H9 (cell line): ENCODE measurements around the gene ERCC4. TPM values are rescaled to one million over a fixed set of nuclear protein-coding genes. Genes with fewer than 3 reads are reported as not detected.
A peak's percentile ranks its signal among the peaks of the same experiment; 100 is the strongest.

Experiments used
- DNase-seq: peaks from one replicate; pipeline ENCODE4 v3.0.0-alpha.2; 2017
- H2AFZ ChIP-seq: one replicate; pipeline ENCODE4 v1.6.1; 2013; ENCODE audit warnings: mild to moderate bottlenecking, low read length, control low read depth, moderate library complexity
- H2AK5ac ChIP-seq: 2 replicates; pipeline ENCODE4 v1.6.1; 2013; ENCODE audit warnings: low read length, control low read depth, mixed read lengths; ENCODE audit not compliant: insufficient read length
- H2BK120ac ChIP-seq: one replicate; pipeline ENCODE4 v1.6.1; 2013; ENCODE audit warnings: low read depth, mild to moderate bottlenecking, low read length, control low read depth, inconsistent platforms; ENCODE audit not compliant: poor library complexity, severe bottlenecking
- H2BK12ac ChIP-seq: 2 replicates; pipeline ENCODE4 v1.6.1; 2013; ENCODE audit warnings: low read length, control low read depth, mixed read lengths, low read depth; ENCODE audit not compliant: insufficient read length
- H2BK15ac ChIP-seq: 2 replicates; pipeline ENCODE4 v1.6.1; 2013; ENCODE audit warnings: low read depth, low read length, control low read depth
- H2BK20ac ChIP-seq: one replicate; pipeline ENCODE4 v1.6.1; 2013; ENCODE audit warnings: low read depth, mild to moderate bottlenecking, low read length, control low read depth, inconsistent platforms; ENCODE audit not compliant: poor library complexity, severe bottlenecking
- H2BK5ac ChIP-seq: 2 replicates; pipeline ENCODE4 v1.6.1; 2013; ENCODE audit warnings: low read length, control low read depth, mixed read lengths; ENCODE audit not compliant: insufficient read length
- H3K14ac ChIP-seq: 2 replicates; pipeline ENCODE4 v1.6.1; 2013; ENCODE audit warnings: low read length, control low read depth; ENCODE audit not compliant: insufficient read depth
- H3K18ac ChIP-seq: 2 replicates; pipeline ENCODE4 v1.6.1; 2013; ENCODE audit warnings: low read depth, mild to moderate bottlenecking, mixed read lengths, low read length, control low read depth; ENCODE audit not compliant: insufficient read length
- H3K23ac ChIP-seq: 2 replicates; pipeline ENCODE4 v1.6.1; 2013; ENCODE audit warnings: low read length, control low read depth, mixed read lengths, low read depth; ENCODE audit not compliant: insufficient read length
- H3K23me2 ChIP-seq: 2 replicates; pipeline ENCODE4 v1.6.1; 2013; ENCODE audit warnings: low read depth, mild to moderate bottlenecking, mixed read lengths, low read length, control low read depth; ENCODE audit not compliant: insufficient read length, poor library complexity, severe bottlenecking
- H3K27ac ChIP-seq: 2 replicates; pipeline ENCODE4 v1.5.1; 2013; ENCODE audit warnings: low read length, control low read depth, mixed read lengths, low read depth; ENCODE audit not compliant: insufficient read length
- H3K27me3 ChIP-seq: 2 replicates; pipeline ENCODE4 v1.6.1; 2013; ENCODE audit warnings: low read length, control low read depth, inconsistent platforms; ENCODE audit not compliant: insufficient read depth
- H3K4ac ChIP-seq: 2 replicates; pipeline ENCODE4 v1.6.1; 2013; ENCODE audit warnings: low read depth, mild to moderate bottlenecking, control low read depth, inconsistent platforms, low read length, moderate library complexity
- H3K4me1 ChIP-seq: 2 replicates; pipeline ENCODE4 v1.6.1; 2013; ENCODE audit warnings: low read length, control low read depth, inconsistent platforms; ENCODE audit not compliant: insufficient read depth
- H3K4me2 ChIP-seq: 2 replicates; pipeline ENCODE4 v1.6.1; 2013; ENCODE audit warnings: low read length, control low read depth, mixed read lengths; ENCODE audit not compliant: insufficient read length, insufficient read depth
- H3K56ac ChIP-seq: 2 replicates; pipeline ENCODE4 v1.6.1; 2013; ENCODE audit warnings: low read depth, mild to moderate bottlenecking, mixed read lengths, low read length, control low read depth; ENCODE audit not compliant: insufficient read length
- H3K79me1 ChIP-seq: 2 replicates; pipeline ENCODE4 v1.6.1; 2013; ENCODE audit warnings: low read depth, mild to moderate bottlenecking, moderate library complexity, low read length, control low read depth, inconsistent platforms; ENCODE audit not compliant: insufficient read depth, poor library complexity, severe bottlenecking
- H3K79me2 ChIP-seq: 2 replicates; pipeline ENCODE4 v1.6.1; 2013; ENCODE audit warnings: low read length, control low read depth, inconsistent platforms; ENCODE audit not compliant: insufficient read depth
- H3K9ac ChIP-seq: 2 replicates; pipeline ENCODE4 v1.6.1; 2013; ENCODE audit warnings: low read length, control low read depth, mixed read lengths; ENCODE audit not compliant: insufficient read length; ENCODE audit errors: extremely low read depth
- H3K9me3 ChIP-seq: one replicate; pipeline ENCODE4 v1.6.1; 2013; ENCODE audit warnings: low read depth, low read length, inconsistent platforms; ENCODE audit not compliant: control insufficient read depth
- H3T11ph ChIP-seq: one replicate; pipeline ENCODE4 v1.6.1; 2013; ENCODE audit warnings: mild to moderate bottlenecking, low read length, control low read depth, inconsistent platforms
- H4K20me1 ChIP-seq: one replicate; pipeline ENCODE4 v1.6.1; 2013; ENCODE audit not compliant: control insufficient read depth, insufficient read length, insufficient read depth
- H4K5ac ChIP-seq: 2 replicates; pipeline ENCODE4 v1.6.1; 2013; ENCODE audit warnings: low read depth, mild to moderate bottlenecking, mixed read lengths, low read length, control low read depth; ENCODE audit not compliant: insufficient read length
- H4K8ac ChIP-seq: replicated peaks from 2 replicates; pipeline ENCODE4 v1.6.1; 2013; ENCODE audit warnings: low read length, control low read depth, mixed read lengths, low read depth; ENCODE audit not compliant: insufficient read length
- H4K91ac ChIP-seq: 2 replicates; pipeline ENCODE4 v1.6.1; 2013; ENCODE audit warnings: low read depth, mild to moderate bottlenecking, moderate library complexity, mixed read lengths, low read length, control low read depth; ENCODE audit not compliant: insufficient read length
- H3K27ac Mint-ChIP-seq, 3 experiments: 2 replicates in 2 of 3; 3 replicates in 1 of 3; pipeline ENCODE4 v1.8.0; 2020 to 2021; ENCODE audit warnings: mixed read lengths in 3 of 3, mild to moderate bottlenecking in 1 of 3, moderate library complexity in 1 of 3
- H3K27me3 Mint-ChIP-seq: 2 replicates; pipeline ENCODE4 v1.8.0; 2021; ENCODE audit warnings: low read depth, mild to moderate bottlenecking, moderate library complexity, mixed read lengths
- H3K36me3 Mint-ChIP-seq, 3 experiments: 2 replicates in 2 of 3; 3 replicates in 1 of 3; pipeline ENCODE4 v1.8.0; 2020 to 2021; ENCODE audit warnings: low read depth in 3 of 3, mixed read lengths in 3 of 3; ENCODE audit not compliant: insufficient read depth in 1 of 3
- H3K4me1 Mint-ChIP-seq, 2 experiments: 2 replicates each; pipeline ENCODE4 v1.8.0; 2020; ENCODE audit warnings: mixed read lengths in 2 of 2
- H3K4me3 Mint-ChIP-seq, 2 experiments: 2 replicates in 1 of 2; 3 replicates in 1 of 2; pipeline ENCODE4 v1.8.0; 2020 to 2021; ENCODE audit warnings: mild to moderate bottlenecking in 2 of 2, mixed read lengths in 2 of 2, moderate library complexity in 1 of 2
- H3K9me3 Mint-ChIP-seq, 2 experiments: 2 replicates in 1 of 2; 3 replicates in 1 of 2; pipeline ENCODE4 v1.8.0; 2020; ENCODE audit warnings: mild to moderate bottlenecking in 2 of 2, mixed read lengths in 2 of 2, moderate library complexity in 1 of 2
- WGBS: extraction: QIAGEN DNeasy Blood & Tissue Kit; methylation state at CpG from one replicate; pipeline ENCODE4 v1.1.7; 2013; ENCODE audit warnings: missing lambda C conversion rate, low lambda C conversion rate, mixed read lengths; ENCODE audit not compliant: insufficient read length; ENCODE audit errors: extremely low coverage; 5-methylcytosine and 5-hydroxymethylcytosine counted together
- total RNA-seq: library from RNA; stranded (reverse); gene quantifications from 2 replicates; pipeline ENCODE4 v1.2.1, GENCODE V29; 2021
- TF ChIP-seq, protein P1 (sequence below): fragments of 200-600 bp; sonication (generic); conservative IDR thresholded peaks from 3 replicates; pipeline ENCODE4 v1.8.0; 2021; ENCODE audit warnings: antibody characterized with exemption, mild to moderate bottlenecking

Gene ERCC4
- total RNA-seq, 1 experiment from 2014 or later = 15.6 TPM

DNA sequence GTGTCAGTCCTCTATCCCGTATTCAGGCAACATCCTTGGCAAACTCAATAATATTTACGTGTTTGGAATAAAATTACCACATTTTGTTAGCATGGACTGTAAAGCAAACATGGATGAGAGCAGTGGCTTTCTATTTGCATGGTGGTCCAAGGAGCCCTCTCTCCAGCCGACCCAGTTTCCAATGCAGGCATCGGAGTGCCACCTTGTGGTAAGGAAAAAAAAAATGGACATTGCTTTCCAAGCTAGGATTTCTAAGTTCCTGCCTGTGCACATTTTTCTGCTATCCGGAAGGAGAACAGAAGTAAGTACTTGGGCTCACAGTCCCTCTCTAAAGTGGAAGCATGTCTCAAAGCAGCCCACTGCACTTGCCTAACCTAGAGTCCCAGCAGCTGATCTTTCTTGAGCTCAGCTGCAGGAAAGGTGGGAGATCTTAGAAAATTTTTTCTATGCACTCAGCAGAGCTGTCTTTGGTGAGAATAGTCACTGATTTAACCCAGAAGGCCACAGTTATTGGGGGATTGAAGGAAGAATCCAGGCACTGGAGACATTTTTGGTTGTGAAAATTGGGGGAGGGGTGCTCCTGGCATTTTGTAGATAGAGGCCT, 46.0 kb upstream of the ERCC4 start:
- H3K4me1 ChIP-seq = no peaks in the 10 kb centered on the region

More for the DNA sequence above, 46.0 kb upstream of the ERCC4 start:
- DNase-seq = peak; percentile 54
- Mint-ChIP-seq H3K4me3 (no peak overlapping the region), H3K36me3 (no peaks in the 10 kb centered on the region), H3K9me3 (no peaks in the 10 kb centered on the region), H3K27ac (no peak overlapping the region), H3K4me1 (peaks cover 0 to 4% of the 10 kb centered on the region in 2 experiments; a peak in 1 of 4 replicates), H3K27me3 (peaks cover 3% of the 10 kb centered on the region)
- no peak overlapping the region for H3K56ac ChIP-seq
- no peak overlapping the region for H4K91ac ChIP-seq
- no peaks in the 10 kb centered on the region for H3K23me2 ChIP-seq
- no peak overlapping the region for H3K9ac ChIP-seq
- no peaks in the 10 kb centered on the region for H3K9me3 ChIP-seq
- H3K79me2 ChIP-seq = no peaks in the 10 kb centered on the region
- H3K27ac ChIP-seq = no peak overlapping the region
- no peak overlapping the region for H4K5ac ChIP-seq
- no peak overlapping the region for H2AFZ ChIP-seq
- H2BK5ac ChIP-seq = no peak overlapping the region
- no peak overlapping the region for H2BK12ac ChIP-seq
- no peak overlapping the region for H4K8ac ChIP-seq
- H4K20me1 ChIP-seq = no peaks in the 10 kb centered on the region
- TF ChIP-seq, protein P1, sequence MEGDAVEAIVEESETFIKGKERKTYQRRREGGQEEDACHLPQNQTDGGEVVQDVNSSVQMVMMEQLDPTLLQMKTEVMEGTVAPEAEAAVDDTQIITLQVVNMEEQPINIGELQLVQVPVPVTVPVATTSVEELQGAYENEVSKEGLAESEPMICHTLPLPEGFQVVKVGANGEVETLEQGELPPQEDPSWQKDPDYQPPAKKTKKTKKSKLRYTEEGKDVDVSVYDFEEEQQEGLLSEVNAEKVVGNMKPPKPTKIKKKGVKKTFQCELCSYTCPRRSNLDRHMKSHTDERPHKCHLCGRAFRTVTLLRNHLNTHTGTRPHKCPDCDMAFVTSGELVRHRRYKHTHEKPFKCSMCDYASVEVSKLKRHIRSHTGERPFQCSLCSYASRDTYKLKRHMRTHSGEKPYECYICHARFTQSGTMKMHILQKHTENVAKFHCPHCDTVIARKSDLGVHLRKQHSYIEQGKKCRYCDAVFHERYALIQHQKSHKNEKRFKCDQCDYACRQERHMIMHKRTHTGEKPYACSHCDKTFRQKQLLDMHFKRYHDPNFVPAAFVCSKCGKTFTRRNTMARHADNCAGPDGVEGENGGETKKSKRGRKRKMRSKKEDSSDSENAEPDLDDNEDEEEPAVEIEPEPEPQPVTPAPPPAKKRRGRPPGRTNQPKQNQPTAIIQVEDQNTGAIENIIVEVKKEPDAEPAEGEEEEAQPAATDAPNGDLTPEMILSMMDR = peak; percentile 76
- no peak overlapping the region for H2BK120ac ChIP-seq
- no peak overlapping the region for H2BK15ac ChIP-seq
- no peak overlapping the region for H2AK5ac ChIP-seq
- H3K4ac ChIP-seq = no peak overlapping the region
- H3K4me2 ChIP-seq = no peak overlapping the region
- no CpG with 5 or more reads among the region's 5 CpGs for WGBS
- H3T11ph ChIP-seq = no peak overlapping the region
- H3K18ac ChIP-seq = no peak overlapping the region
- no peak overlapping the region for H2BK20ac ChIP-seq
- H3K79me1 ChIP-seq = no peaks in the 10 kb centered on the region
- no peaks in the 10 kb centered on the region for H3K27me3 ChIP-seq
- H3K14ac ChIP-seq = no peak overlapping the region
- no peak overlapping the region for H3K23ac ChIP-seq
